ENCODE results near the gene ADIPOR2.
A peak's percentile ranks its signal among the peaks of the same experiment; 100 is the strongest.

Gene ADIPOR2

GRCh38 chr12:1690578-1691122, at the start of gene ADIPOR2:
Gene ADIPOR2 (plus strand): TSS chr12:1691070. CDS start chr12:1754344, 63,274 bp downstream.
- DNase-seq (ENCODE audit: low read depth in 2 of 2, low spot score in 1 of 2), result peak; percentile 80 to 90

GRCh38 chr12:1642513-1642912, 48.4 kb upstream of the ADIPOR2 start:
- DNase-seq (ENCODE audit: low read depth in 2 of 2, low spot score in 1 of 2), result no peak

GRCh38 chr12:1643043-1643442, 47.8 kb upstream of the ADIPOR2 start:
- no peak for DNase-seq (ENCODE audit: low read depth in 2 of 2, low spot score in 1 of 2)

- DNase-seq (ENCODE audit: low read depth in 2 of 2, low spot score in 1 of 2), result no peak
Measured at GRCh38 chr12:1643905-1644533, 46.9 kb upstream of the ADIPOR2 start.

- no peak for DNase-seq (ENCODE audit: low read depth in 2 of 2, low spot score in 1 of 2)
Measured at GRCh38 chr12:1644534-1645438, 46.1 kb upstream of the ADIPOR2 start.

GRCh38 chr12:1645819-1646218, 45.1 kb upstream of the ADIPOR2 start:
- DNase-seq (ENCODE audit: low read depth in 2 of 2, low spot score in 1 of 2), result no peak

GRCh38 chr12:1646569-1647284, 44.1 kb upstream of the ADIPOR2 start:
- no peak for DNase-seq (ENCODE audit: low read depth in 2 of 2, low spot score in 1 of 2)

GRCh38 chr12:1647285-1647669, 43.6 kb upstream of the ADIPOR2 start:
- no peak for DNase-seq (ENCODE audit: low read depth in 2 of 2, low spot score in 1 of 2)

GRCh38 chr12:1650260-1650977, 40.5 kb upstream of the ADIPOR2 start:
- no peak for DNase-seq (ENCODE audit: low read depth in 2 of 2, low spot score in 1 of 2)

- DNase-seq (ENCODE audit: low read depth in 2 of 2, low spot score in 1 of 2), result no peak
Measured at GRCh38 chr12:1650978-1651361, 39.9 kb upstream of the ADIPOR2 start.

GRCh38 chr12:1651946-1652345, 38.9 kb upstream of the ADIPOR2 start:
- no peak for DNase-seq (ENCODE audit: low read depth in 2 of 2, low spot score in 1 of 2)

- DNase-seq (ENCODE audit: low read depth in 2 of 2, low spot score in 1 of 2), result no peak
Measured at GRCh38 chr12:1655225-1655788, 35.6 kb upstream of the ADIPOR2 start.

- DNase-seq (ENCODE audit: low read depth in 2 of 2, low spot score in 1 of 2), result no peak
Measured at GRCh38 chr12:1656902-1657301, 34.0 kb upstream of the ADIPOR2 start.

GRCh38 chr12:1657688-1658087, 33.2 kb upstream of the ADIPOR2 start:
- no peak for DNase-seq (ENCODE audit: low read depth in 2 of 2, low spot score in 1 of 2)

GRCh38 chr12:1660304-1661187, 30.3 kb upstream of the ADIPOR2 start:
- peak in 1 of 2 donors; percentile 26 for DNase-seq (ENCODE audit: low read depth in 2 of 2, low spot score in 1 of 2)

GRCh38 chr12:1661553-1662335, 29.1 kb upstream of the ADIPOR2 start:
- peak; percentile 29 to 60 for DNase-seq (ENCODE audit: low read depth in 2 of 2, low spot score in 1 of 2)

GRCh38 chr12:1662761-1663439, 28.0 kb upstream of the ADIPOR2 start:
- no peak for DNase-seq (ENCODE audit: low read depth in 2 of 2, low spot score in 1 of 2)

GRCh38 chr12:1663440-1664132, 27.3 kb upstream of the ADIPOR2 start:
- no peak for DNase-seq (ENCODE audit: low read depth in 2 of 2, low spot score in 1 of 2)

Measured in stimulated activated CD8-positive, alpha-beta memory T cell treated with anti-CD3 and anti-CD28 coated beads, Interleukin-4, amount 100 ng/mL, for 1 hour (primary cell).